Fibroblast of upper back skin (primary cell): ENCODE measurements around the gene ESRP2.
A peak's percentile ranks its signal among the peaks of the same experiment; 100 is the strongest.

Source experiments
- DNase-seq: peaks from one replicate; pipeline ENCODE4 v3.0.0-alpha.2; 2013

ESRP2 gene

DNA sequence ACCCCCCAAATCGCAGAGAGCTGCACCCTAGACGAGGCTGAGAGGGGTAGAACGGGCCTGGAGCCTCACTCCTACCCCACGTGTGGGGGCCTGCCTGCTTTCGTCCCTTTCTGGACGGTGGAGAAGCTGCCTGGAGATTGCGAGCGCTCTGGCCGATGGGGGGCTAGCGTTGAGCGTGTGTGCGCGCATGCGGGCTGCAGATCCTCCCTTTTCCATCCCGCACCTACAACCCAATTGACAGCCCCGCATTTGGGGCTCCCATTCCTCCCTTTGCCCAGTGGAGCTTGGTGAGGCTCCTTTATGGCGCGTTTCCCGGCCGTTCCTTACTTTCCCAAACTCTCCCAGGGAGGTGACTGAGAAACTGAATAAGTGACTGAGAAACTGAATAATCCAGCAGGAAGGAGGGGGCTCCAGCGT lies 907 bp upstream of the ESRP2 start:
- DNase-seq, result no peak

DNA sequence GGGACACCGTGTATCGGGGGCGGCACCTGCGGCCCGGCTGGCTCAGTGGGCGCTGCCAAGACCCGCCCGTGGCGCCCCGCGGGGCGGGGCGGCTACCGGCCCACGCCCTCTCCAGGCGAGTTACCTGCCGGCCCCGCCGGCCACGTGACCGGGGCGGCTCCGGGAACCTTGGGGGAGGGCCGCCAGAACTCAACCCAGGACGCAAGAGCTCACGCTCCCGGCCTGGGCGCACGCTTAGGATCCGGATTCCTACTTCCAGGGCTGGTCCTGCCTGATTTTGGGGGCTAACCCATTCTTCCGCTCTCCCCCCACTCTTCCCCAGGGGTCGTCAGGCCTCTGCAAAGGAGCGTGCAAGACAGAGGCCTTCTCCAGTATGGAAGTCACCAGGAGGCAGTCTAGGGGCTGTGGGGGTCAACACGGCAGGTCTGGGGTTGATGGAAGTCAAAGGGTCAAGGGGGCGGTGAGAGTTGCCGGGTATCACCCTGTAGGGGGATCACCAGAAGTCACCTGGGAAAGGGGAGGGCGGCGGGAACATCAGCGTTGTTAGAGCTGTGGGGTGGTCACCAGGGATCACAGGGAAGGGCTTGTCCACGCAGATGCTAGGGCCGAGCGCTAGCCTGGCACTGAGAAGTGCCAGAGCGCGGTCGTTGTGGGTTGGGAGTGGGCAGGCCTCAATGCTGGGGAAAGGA lies 354 bp upstream of the ESRP2 start:
- DNase-seq, result no peak

DNA sequence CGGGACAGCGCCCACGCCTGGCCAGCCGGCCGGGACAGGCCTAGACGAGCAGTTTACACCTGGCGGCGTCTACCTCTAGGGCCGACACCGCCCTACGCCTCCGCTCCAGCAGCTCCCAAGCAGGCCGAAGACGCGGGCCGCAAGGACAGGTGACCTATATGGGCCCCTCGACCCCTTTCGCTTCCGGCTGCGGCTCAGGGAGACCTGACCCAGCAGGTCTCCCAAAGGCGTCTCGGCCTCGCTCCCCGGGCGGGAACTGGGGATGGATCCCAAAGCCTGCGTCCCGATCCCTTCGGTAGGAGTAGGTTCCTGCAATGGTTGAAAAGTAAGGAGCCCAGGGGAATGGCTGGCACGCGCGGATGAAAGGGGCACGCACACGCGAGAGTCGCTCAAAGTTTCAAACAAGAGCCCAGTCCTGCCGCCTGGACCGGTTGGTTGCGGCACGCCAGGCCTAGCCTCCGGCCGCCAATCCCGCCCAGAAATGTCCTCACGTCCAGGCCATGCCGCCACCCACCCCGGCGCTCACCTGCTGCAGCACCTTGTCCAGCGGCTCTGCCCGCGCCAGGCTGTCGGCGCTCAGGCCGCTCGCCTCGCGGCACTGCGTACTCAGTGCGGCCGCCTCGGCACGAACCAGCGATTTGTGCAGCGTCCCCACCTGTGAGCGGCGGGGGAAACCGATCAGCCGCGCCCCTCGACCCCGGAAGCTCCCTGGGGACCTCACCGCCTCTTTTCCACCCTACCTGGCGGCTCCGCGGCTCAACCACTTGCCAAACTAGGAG lies 630 bp downstream of the ESRP2 start:
- no peak for DNase-seq

GRCh38 chr16:68234188-68235107 lies 1.5 kb downstream of the ESRP2 start:
- no peak for DNase-seq

DNA sequence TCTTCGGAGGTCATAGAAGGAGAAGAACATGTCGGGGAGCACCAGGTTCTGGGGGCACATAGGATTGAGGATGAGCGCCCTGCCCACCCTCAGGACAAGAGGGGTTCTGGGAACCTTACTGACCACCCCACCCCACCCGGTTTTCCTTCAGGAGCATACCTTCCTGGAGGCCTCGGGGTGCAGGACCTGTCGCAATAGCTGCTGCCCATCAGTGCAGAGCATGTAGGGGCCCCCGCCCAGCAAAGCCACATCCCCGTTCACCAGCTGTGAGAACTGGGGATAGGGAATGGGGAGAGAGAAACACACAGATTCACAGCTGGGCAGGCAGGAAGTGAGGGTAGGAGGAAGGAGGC lies 2.1 kb downstream of the ESRP2 start:
- DNase-seq, result no peak

GRCh38 chr16:68233085-68233834 lies 2.7 kb downstream of the ESRP2 start:
- no peak for DNase-seq

DNA sequence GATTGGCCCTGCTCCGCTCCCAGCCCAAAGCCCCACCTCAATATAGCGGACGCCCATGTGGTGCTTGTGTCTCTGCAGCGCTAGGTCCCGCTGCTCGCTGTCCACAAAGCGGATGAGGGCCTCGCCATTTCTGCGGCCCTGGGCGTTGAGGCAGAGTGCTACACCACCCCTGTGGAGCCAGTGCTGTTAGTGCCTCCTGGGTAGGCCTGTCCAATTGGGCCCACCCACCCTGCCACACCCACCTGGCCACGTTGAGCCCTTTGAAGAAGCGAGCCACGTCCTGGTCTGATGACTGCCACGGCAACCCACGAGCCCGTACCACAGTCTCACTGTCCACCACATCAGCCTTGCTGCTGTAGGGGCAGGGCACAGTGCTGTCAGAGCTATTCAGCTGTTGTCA lies 3.6 kb downstream of the ESRP2 start:
- DNase-seq, result no peak

GRCh38 chr16:68231384-68232136 lies 4.4 kb downstream of the ESRP2 start:
- DNase-seq, result no peak

DNA sequence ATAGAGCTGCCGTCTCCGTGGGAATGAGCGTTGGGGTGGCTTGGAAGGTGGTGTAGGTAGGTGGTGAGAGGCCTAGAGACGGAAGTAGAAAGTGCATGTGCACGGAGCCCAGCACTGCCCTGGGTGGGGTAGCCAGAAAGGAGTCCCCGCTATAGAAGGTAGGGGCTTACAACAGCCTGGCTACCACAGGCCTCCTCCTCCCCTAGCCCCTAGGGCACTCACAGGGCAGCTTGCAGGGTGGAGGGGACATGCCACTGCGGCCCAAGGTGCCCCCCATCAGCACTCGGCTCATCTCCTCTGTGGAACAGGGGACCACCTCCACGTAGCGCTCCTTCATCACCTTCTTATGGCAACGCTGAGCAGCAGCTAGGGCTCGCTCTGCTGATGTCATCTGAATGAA lies 5.0 kb downstream of the ESRP2 start:
- DNase-seq, result no peak

DNA sequence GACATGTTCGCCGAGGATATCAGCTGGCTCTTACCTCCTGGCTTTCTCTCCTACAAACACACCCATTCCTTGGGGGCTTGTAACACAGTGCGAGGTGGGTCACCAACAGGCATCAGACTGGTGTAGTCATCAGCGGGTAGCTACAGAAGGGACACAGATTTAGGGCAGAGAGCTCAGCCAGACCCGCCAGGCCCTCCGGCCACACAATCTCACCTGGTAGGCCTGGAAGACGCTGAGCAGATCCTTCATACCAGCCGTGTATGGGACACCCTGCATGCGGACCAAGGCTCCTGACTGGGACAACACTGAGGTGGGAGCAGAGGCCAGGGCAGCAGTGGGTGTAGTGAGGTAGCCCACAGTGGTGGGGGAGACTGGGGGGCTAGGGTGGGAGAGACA lies 5.8 kb downstream of the ESRP2 start:
- no peak for DNase-seq

GRCh38 chr16:68229431-68230175 lies 6.3 kb downstream of the ESRP2 start:
- DNase-seq, result peak; percentile 67

GRCh38 chr16:68228652-68229051 lies 7.3 kb downstream of the ESRP2 start:
- DNase-seq, result no peak

DNA sequence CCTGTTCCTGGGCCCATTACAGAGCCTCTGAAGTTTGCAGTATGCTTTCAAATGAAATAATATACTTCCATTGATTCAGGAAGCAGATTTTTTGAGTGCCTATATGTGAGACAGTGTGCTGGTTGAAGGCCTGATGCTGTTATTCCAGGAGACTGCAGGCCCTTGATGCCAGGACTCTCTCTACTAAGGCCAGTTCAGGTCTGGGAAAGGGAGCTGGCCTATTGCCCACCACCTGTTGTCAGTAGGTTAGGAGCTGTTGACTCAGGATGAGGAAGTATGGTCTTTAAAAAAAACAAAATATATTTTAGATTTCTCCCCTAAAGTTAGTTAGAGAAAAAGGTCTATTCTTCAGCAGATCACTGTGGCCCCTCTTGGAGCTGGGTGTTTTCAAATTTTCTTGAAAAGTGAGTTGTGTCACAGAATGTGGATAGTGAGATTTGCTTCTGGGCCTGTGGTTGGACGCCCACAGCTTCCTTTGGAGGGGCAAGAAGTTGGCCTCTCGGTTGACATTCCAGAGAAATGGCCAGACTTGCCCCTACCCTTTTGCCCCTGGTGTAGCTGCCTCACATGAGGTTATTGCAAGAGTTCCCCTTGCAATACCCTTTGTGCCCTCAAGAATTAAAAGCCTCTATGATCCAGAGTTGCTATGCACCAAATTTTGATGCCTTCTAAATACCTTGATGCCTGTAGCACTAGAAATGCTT lies 7.9 kb downstream of the ESRP2 start:
- no peak for DNase-seq

GRCh38 chr16:68227183-68227793 lies 8.6 kb downstream of the ESRP2 start:
- no peak for DNase-seq

DNA sequence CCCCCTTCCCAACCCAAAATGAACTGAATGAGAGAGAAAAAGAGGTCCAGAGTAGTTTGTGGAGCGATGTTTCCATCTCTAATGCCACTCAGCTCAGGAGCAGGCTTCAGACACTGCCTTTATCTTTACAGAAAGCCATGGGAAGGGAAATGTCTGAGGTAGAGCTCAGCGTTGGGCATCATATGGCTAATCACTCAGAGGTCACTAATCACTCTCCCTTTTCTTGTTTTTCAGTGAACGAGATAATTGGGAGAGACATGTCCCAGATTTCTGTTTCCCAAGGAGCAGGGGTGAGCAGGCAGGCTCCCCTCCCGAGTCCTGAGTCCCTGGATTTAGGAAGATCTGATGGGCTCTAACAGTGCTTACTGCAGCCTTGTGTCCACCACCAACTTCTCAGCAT lies 9.8 kb downstream of the ESRP2 start:
- no peak for DNase-seq

DNA sequence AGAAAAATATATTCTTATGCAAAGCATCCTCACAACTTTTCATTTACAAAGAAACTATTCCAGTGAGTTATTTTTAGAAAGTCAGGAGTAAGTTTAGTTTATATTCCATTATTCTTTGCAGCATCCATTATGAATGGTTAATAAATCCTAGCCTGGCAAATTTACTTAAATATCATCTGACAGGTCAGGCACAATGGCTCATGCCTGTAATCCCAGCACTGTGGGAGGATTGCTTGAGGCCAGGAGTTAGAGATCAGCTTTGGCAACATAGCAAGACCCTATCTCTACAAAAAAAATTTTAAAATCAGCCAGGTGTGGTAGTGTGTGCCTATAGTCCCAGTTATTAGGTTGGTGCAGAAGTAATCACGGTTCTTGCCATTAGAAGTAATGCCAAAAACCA lies 12.9 kb downstream of the ESRP2 start:
- no peak for DNase-seq

GRCh38 chr16:68219725-68220351 lies 16.1 kb downstream of the ESRP2 start:
- no peak for DNase-seq

- DNase-seq, result no peak
Observed at GRCh38 chr16:68217506-68217905, 18.4 kb downstream of the ESRP2 start.

DNA sequence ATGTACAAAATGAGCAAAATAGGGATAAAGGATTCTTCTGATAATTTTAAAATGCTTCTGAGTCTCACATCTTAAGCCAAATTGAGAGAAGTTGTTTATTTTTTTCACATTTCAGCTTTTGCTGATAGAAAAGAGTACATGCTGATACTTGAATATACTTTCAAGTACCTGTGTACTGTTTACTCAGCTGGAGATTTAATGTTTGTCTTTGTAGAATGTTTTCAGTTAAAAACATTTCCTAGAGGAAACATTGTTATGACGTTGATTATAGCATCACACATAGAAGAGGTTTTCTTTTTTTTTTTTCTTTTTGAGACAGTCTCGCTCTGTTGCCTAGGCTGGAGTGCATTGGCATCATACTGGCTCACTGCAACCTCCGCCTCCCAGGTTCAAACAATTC lies 19.7 kb downstream of the ESRP2 start:
- no peak for DNase-seq

GRCh38 chr16:68215302-68215701 lies 20.6 kb downstream of the ESRP2 start:
- DNase-seq, result no peak
